HepG2 (cell line): ENCODE measurements around the gene ZG16. TPM values are rescaled to one million over a fixed set of nuclear protein-coding genes. Genes with fewer than 3 reads are reported as not detected.

Source experiments
- BATF2 ChIP-seq: sonication (generic); formaldehyde crosslinking; IDR thresholded peaks from 2 replicates; pipeline ENCODE4 v1.8.0; 2022; ENCODE audit warnings: mild to moderate bottlenecking, missing genetic modification reagents, moderate library complexity
- FLYWCH1 ChIP-seq: sonication (generic); formaldehyde crosslinking; IDR thresholded peaks from 2 replicates; pipeline ENCODE4 v1.8.1; 2023; ENCODE audit warnings: mild to moderate bottlenecking, missing genetic modification reagents
- GPN1 ChIP-seq: sonication (generic); formaldehyde crosslinking; IDR thresholded peaks from 2 replicates; pipeline ENCODE4 v1.5.1; 2020; ENCODE audit warnings: missing genetic modification reagents, borderline replicate concordance
- HBP1 ChIP-seq: IDR thresholded peaks from 2 replicates; pipeline ENCODE4 v1.6.1; 2016; ENCODE audit warnings: low read depth, control low read depth
- HINFP ChIP-seq: sonication (generic); formaldehyde crosslinking; IDR thresholded peaks from 2 replicates; pipeline ENCODE4 v1.4.0; 2020; ENCODE audit warnings: low read depth, mild to moderate bottlenecking, missing genetic modification reagents
- NBN ChIP-seq: fragments of 450-650 bp; conservative IDR thresholded peaks from 2 replicates; pipeline ENCODE4 v1.6.1; 2017
- NFIC ChIP-seq: IDR thresholded peaks from 2 replicates; pipeline ENCODE4 v1.6.1; 2012; ENCODE audit warnings: mild to moderate bottlenecking, low read length, inconsistent platforms
- PHF20 ChIP-seq: sonication (generic); formaldehyde crosslinking; IDR thresholded peaks from 2 replicates; pipeline ENCODE4 v1.5.0; 2020; ENCODE audit warnings: mild to moderate bottlenecking, missing genetic modification reagents
- PRDM4 ChIP-seq: sonication (generic); formaldehyde crosslinking; IDR thresholded peaks from 2 replicates; pipeline ENCODE4 v1.9.0; 2021; ENCODE audit warnings: missing genetic modification reagents, borderline replicate concordance
- STAT5B ChIP-seq: sonication (generic); formaldehyde crosslinking; IDR thresholded peaks from 2 replicates; pipeline ENCODE4 v1.4.0; 2020; ENCODE audit warnings: missing genetic modification reagents
- ZHX2 ChIP-seq, 2 experiments: sonication (generic) in 1 of 2; formaldehyde crosslinking in 1 of 2; IDR thresholded peaks; 2 replicates each; pipeline versions ENCODE4 v1.6.1 to v1.9.0; 2014 to 2022; ENCODE audit warnings: antibody characterized with exemption in 1 of 2, borderline replicate concordance in 1 of 2, inconsistent platforms in 1 of 2, low read depth in 1 of 2, missing genetic modification reagents in 1 of 2
- ZNF121 ChIP-seq: sonication (generic); formaldehyde crosslinking; IDR thresholded peaks from 2 replicates; pipeline ENCODE4 v1.5.0; 2020; ENCODE audit warnings: mild to moderate bottlenecking, missing genetic modification reagents
- ZNF350 ChIP-seq: sonication (generic); formaldehyde crosslinking; IDR thresholded peaks from 2 replicates; pipeline ENCODE4 v1.4.0; 2020; ENCODE audit warnings: mild to moderate bottlenecking, low read depth, missing genetic modification reagents, borderline replicate concordance
- ZNF570 ChIP-seq: sonication (generic); formaldehyde crosslinking; IDR thresholded peaks from 2 replicates; pipeline ENCODE4 v1.4.0; 2020; ENCODE audit warnings: mild to moderate bottlenecking, missing genetic modification reagents, borderline replicate concordance
- ZNF879 ChIP-seq: sonication (generic); formaldehyde crosslinking; IDR thresholded peaks from 2 replicates; pipeline ENCODE4 v1.8.1; 2023; ENCODE audit warnings: missing genetic modification reagents
- polyA plus RNA-seq, 8 experiments: library from polyadenylated mRNA; depleted of rRNA in 3 of 8; stranded (reverse) in 7 of 8; unstranded in 1 of 8; fragments of >200 nt; fragmentation: Illumina TruSeq in 4 of 8; extraction: Trizol in 4 of 8; gene quantifications; 2 replicates each; pipeline versions ENCODE4 v1.2.1 to v1.2.3, GENCODE V29; 2011 to 2016; ENCODE audit warnings: low read depth in 4 of 8, missing spikeins in 1 of 8, mixed read lengths in 1 of 8; ENCODE audit not compliant: insufficient read depth in 1 of 8
- total RNA-seq, 5 experiments: library from RNA; depleted of rRNA; stranded (reverse); fragments of >200 nt; fragmentation: Illumina TruSeq; extraction: Trizol; gene quantifications; 2 replicates each; pipeline ENCODE4 v1.2.3, GENCODE V29; 2016; ENCODE audit warnings: low read depth in 1 of 5

Gene ZG16
- total and polyA plus RNA-seq, 2 of the 13 experiments (the other 11 are each of a cell fraction or from before 2014, with no cell fraction given) = 0.04 to 0.07 TPM

GRCh38 chr16:29805232-29806098 is 27.4 kb downstream of the ZG16 start (continued):
- TF ChIP-seq PRDM4 (CRISPR knock-in tag) = no peak
- TF ChIP-seq HBP1 (CRISPR knock-in tag) = peak; percentile 90; the same call in 1 of the 2 replicates
- TF ChIP-seq HINFP (CRISPR knock-in tag) = peak; percentile 87; the same call in 1 of the 2 replicates
- 0 out of 2 replicates have a peak, but pooled peaks have one; percentile 38 for TF ChIP-seq GPN1
- peak; percentile 99 for TF ChIP-seq ZNF350 (CRISPR knock-in tag)
- peak; percentile 84; the same call in 1 of the 2 replicates for TF ChIP-seq STAT5B (CRISPR knock-in tag)
- peak; percentile 87 for TF ChIP-seq PHF20 (CRISPR knock-in tag)
- TF ChIP-seq FLYWCH1 (CRISPR knock-in tag) = no peak
- peak; percentile 29; the same call in 1 of the 2 replicates for TF ChIP-seq ZHX2 (IDR thresholded peaks at IDR 0.05; ENCODE audit: low read depth)
- TF ChIP-seq ZHX2 (CRISPR knock-in tag; IDR thresholded peaks at IDR 0.05; ENCODE audit: borderline replicate concordance) = peak; percentile 87; the same call in 1 of the 2 replicates
- no peak for TF ChIP-seq ZNF121 (CRISPR knock-in tag)
- TF ChIP-seq BATF2 (CRISPR knock-in tag) = peak; percentile 96
- TF ChIP-seq NFIC = peak; percentile 67; the same call in 1 of the 2 replicates
- no peak for TF ChIP-seq NBN
- peak; percentile 71; the same call in 1 of the 2 replicates for TF ChIP-seq ZNF570
- no peak; the same call in 1 of the 2 replicates for TF ChIP-seq ZNF879 (CRISPR knock-in tag)
